NOMO-1 (cell line): ENCODE measurements around the gene SLC6A16.
"Not testable (repeated sequence)": the region's sequence is repeated elsewhere in the genome, so short reads cannot be mapped to it uniquely, and the experiment has no call there.

ENCODE experiments used
- DNase-seq, 2 experiments: peaks; one replicate each; lab custom pipeline; 2025; ENCODE audit not compliant: unreplicated experiment in 2 of 2; lab: John Stamatoyannopoulos, UW

The SLC6A16 gene

DNA sequence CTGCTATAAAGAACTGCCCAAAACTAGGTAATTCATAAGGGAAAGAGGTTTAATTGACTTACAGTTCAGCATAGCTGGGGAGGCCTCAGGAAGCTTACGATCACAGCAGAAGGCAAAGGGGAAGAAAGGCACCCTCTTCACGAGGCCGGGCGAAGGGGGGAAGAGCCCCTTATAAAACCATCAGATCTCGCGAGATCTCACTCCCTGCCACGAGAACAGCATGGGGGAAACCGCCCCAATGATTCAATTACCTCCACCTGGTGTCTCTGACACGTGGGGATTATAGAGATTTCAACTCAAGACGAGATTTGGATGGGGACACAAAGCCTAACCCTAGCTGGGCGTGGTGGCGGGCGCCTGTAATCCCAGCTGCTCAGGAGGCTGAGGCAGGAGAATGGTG is 42.8 kb downstream of the SLC6A16 start:
- no peak for DNase-seq

DNA sequence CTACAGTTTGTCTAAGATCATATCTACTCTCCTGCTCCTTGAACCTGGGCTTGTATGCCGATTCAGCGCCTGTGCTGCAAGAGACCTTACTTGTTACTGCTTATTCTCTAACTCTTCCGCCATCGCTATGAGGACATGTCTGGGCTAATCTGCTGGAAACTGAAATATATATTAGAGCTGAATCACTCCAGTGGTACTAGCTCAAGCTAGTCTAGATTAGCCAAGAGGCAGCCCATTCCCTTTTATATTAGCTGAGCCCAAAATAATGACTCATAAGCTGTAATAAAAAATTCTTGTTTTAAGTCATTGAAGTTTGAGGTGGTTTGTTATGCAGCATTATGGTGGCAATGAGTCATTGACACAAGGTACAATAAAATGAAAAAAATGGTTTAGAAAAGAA is 52.8 kb downstream of the SLC6A16 start:
- no peak for DNase-seq

DNA sequence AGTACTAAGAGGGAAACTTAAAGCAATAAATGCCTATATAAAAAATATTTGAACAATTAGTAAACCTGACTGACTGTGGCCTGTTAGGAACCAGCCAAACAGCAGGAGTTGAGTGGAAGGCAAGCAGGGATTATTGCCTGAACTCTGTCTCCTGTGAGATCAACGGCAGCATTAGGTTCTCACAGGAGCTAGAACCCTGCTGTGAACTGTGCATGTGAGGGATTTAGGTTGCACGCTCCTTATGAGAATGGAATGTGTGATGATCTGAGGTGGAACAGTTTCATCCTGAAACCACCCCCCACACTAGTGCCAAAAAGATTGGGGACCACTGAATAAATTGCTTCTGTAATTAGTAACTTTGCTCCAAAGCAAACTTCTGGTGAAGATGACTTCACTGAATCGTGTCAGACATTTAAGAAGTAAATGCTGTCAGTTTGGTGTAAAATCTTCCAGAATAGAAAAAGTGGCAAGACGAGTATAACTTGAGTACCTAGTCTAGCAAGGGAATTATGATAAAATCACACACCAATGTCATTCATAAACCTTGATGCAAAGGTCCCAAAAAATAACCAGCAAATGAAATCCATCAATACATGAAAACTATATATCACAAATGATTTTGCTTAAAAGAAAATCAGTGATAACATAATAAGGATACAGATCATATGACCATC is 53.8 kb downstream of the SLC6A16 start:
- no peak for DNase-seq

DNA sequence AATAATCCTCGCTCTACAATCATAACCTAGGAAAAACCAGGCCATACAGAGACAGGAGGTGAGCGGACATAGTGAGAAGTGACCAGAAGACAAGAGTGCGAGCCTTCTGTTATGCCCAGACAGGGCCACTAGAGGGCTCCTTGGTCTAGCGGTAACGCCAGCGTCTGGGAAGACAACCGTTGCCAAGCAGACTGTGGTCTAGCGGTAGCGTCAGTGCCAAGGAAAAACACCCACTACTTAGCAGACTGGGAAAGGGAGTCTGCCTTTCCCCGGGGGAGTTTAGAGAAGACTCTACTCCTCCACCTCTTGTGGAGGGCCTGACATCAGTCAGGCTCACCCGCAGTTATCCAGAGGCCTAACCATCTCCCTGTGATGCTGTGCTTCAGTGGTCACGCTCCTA is 58.6 kb downstream of the SLC6A16 start:
- DNase-seq, result not testable (repeated sequence)

DNA sequence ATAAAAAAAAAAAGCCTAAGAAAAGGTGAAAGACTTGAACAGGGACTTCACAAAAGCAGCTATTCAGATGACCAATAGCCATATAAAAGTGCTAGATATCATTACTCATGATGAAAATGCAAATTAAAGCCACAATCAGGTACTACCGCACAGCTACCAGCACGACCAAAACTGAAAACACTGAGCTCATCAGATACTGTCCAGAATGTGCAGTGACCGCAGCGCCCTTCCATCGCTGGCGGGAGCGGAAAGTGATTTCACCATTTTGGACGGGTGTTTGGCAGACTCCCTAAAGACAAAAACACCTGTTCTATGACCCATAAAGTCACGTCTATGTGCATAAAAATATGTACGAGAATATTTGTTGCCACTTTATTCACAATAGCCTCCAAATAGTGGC is 60.7 kb downstream of the SLC6A16 start:
- no peak for DNase-seq

DNA sequence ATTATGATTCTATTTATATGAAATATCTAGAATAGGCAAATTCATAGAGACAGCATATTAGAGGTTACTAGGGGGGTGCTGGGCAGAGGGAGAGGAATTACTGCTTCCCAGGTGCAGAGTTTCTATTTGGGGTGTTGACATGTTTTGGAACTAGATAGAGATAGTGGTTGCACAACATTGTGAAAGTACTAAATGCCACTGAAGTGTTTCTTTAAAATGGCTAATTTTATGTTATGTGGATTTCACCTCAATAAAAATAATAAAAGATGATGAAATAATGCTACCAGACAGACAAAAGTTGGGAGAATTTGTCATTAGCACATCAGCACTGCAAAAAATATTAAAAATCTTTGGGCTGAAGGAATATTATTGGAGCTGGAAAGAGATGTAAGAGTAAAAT is 63.4 kb downstream of the SLC6A16 start:
- DNase-seq, result no peak

DNA sequence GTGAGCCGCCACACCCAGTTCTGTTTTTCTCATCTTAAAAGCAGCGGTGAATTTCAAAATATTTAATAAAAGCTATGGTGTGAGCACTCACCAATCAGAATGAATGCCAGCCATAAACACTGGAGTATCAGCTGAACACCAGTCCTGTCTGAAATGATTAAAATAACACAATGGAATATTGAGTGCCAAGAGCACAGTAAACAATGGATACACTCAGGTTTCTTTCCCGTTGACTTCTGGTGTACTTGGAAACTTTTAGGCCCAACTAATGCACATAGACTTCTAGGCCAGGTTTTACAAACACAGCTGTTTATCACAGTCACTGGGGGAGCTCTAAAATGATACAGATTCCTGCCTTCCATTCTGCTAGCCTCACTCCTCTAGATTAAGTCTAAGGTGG is 68.3 kb downstream of the SLC6A16 start:
- DNase-seq, result no peak

DNA sequence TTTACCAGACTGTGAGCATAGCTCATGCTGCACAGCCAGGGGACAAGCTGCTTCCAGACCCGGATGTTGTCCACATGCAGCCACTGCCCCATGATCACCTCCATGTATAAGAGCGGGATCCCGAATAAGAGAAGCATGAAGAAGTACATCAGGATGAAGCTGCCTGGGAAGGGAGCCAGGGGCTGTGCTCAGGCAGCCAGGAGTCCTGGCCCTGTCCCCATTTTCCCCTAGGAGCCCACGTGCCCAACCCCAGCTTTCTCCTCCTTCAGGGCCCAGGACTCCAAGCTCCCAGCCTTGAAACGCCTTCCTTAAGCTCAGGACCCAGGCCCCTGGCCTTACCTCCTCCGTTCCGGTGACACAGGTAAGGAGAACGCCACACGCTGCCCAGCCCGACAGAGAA is 69.3 kb downstream of the SLC6A16 start:
- no peak for DNase-seq

DNA sequence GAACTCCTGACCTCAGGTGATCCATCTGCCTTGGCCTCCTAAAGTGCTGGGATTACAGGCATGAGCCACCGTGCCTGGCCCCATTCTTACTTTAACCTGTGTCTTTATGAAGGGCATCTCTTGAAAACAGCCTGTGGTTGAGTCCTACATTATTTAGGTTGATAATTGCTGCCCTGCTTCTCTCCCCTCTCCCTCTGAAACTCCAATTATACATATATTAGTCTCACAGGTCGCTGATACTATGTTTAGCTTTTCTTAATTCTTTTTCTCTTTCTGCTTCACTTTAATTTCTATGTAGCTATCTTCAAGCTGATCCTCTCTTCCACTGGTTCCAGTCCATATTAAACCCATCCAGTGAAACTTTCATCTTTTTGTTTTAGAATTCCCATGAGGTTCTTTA is 75.1 kb downstream of the SLC6A16 start:
- no peak for DNase-seq

DNA sequence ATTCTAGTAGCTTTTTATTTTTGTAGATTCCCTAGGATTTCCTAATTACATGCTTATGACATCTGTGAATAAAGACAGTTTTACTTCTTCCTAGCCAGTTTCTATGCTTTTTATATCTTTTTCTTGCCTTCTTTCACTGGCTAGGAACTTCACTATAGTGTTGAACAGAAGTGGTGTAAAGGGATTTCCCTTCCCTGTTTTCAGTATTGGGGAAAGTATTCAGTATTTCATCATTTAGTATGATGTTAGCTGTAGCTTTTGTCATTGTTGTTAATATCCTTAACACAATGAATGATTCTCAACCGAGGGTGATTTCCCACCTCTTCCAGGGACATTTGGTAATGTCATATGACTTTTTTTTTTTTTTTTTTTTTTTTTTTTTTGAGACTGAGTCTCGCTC is 77.3 kb downstream of the SLC6A16 start:
- DNase-seq, result no peak

DNA sequence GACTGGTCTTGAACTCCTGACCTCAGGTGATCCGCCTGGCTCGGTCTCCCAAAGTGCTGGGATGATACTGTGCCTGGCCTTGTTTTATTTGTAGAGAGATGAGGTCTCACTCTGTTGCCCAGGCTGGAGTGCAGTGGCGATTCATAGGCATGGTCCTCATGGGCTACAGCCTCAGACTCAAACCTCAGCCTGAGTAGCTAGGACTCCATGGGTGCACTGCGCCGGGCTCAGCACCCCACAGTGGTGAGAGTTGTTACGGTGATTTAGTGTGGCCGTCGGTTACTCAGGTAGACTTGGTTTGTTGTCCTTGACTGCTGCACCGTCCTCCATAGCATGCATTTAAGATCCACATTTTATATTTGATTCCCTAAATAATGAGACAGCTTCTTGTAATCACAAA is 80.7 kb downstream of the SLC6A16 start:
- DNase-seq, result no peak

DNA sequence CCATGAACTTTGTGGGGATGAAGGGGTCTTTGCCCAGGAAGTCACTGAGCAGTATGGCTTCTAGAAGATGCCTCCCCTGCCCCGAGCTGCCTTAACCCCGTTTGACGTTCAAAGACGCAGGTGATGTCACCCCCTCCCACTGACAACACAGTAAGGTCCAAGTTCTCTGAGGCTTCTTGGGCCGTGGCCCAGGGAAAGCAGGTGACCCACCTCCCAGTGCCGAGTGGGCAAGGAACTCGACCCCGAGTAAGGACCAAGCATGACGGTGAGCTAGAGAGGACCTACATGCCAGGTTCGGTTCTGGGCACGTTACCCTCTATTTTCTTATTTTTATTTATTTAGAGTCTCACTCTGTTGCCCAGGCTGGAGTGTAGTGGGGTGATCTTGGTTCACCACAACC is 81.3 kb downstream of the SLC6A16 start:
- no peak for DNase-seq

DNA sequence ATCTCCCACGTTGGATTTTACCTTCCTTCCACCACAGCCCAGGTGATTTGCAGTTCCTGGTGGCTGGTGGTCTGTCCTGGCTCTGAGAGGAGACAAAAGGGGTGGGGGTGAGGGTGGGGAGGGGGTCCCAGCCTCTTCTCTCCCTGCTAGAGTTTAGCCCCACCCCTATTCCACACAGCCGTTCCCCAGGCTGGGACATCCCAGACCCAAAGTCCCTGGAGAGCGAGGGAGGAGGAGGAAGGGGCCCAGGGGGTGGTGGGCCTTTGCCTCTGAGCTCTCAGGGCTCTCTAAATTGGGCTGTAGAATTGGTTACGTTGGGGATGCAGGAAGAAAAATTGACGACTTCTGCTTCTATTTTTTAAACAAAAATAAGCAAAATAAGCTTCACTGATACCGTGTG is 81.9 kb downstream of the SLC6A16 start:
- no peak for DNase-seq

DNA sequence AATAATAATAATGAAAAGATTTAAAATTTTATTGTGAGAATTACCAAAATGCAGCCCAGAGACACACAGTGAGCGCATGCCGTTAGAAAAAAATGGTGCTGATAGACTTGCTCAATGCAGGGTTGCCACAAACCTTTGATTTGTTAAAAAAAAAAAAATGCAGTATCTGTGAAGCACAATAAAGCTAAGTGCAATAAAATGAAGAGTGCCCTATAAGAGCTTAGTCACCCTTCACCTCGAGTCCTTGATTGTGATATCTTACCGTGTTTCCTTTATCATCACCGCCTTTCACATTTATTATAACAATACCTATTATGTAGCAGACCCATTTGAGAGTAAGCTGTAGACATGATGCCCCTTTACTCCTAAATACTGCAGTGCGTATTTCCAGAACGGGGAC is 83.2 kb downstream of the SLC6A16 start:
- no peak for DNase-seq
